PFSK-1 (cell line): ENCODE data around the gene ITGA11.

ENCODE experiments used
- FOXP2 ChIP-seq: optimal IDR thresholded peaks from 2 replicates; pipeline ENCODE3; 2011; ENCODE audit warnings: borderline replicate concordance, control low read depth, inconsistent platforms; ENCODE audit not compliant: insufficient read depth; ENCODE audit errors: extremely low read length, extremely low read depth
- POLR2AphosphoS5 ChIP-seq: IDR thresholded peaks from 2 replicates; pipeline ENCODE4 v1.6.1; 2012; ENCODE audit warnings: low read depth, mild to moderate bottlenecking, control low read depth, low read length, moderate library complexity
- REST ChIP-seq, 2 experiments: IDR thresholded peaks; 2 replicates each; pipeline versions ENCODE4 v1.6.1 to v1.8.0; 2011 to 2012; ENCODE audit warnings: low read depth in 2 of 2, low read length in 2 of 2, control low read depth in 1 of 2, inconsistent platforms in 1 of 2, mild to moderate bottlenecking in 1 of 2, moderate library complexity in 1 of 2; ENCODE audit not compliant: insufficient read depth in 1 of 2
- SIN3A ChIP-seq: IDR thresholded peaks from 2 replicates; pipeline ENCODE4 v1.6.1; 2012; ENCODE audit warnings: mild to moderate bottlenecking, low read length, moderate library complexity, borderline replicate concordance; ENCODE audit not compliant: insufficient read depth
- TAF1 ChIP-seq: IDR thresholded peaks from 2 replicates; pipeline ENCODE4 v1.6.1; 2012; ENCODE audit warnings: low read length, control low read depth, borderline replicate concordance; ENCODE audit not compliant: insufficient read depth

DNA sequence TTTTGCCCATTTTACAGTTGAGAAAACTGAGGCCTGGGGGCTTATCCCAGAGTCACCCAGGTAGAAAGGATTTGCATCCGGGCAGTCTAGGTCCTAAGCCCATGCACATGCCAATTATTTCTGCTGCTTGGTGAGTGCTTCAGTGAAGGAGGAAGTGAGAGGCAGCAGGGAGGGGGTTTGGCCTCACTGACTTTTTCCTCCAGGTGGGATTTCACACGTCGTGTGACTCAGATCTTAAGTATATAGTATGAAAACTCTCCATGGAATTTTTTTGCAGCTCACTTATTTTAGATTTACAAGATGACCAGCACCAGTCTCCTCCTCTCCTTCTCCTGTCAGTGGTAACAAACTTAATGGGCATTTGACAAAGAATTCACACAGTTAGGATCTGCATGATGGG is 4.6 kb downstream of the ITGA11 start:
- TF ChIP-seq SIN3A (no peak), TAF1 (no peak), POLR2AphosphoS5 (no peak), REST (IDR thresholded peaks at IDR 0.05; ENCODE audit: insufficient read depth in 1 of 2, low read depth in 2 of 2, low read length in 2 of 2) (no peak), FOXP2 (no peak)
